Right lobe of liver (tissue), 4 donors: ENCODE results near the gene LACTBL1.

Experiments
- CTCF ChIP-seq, 4 donors: fragments of 200-600 bp in 3 of 4; fragments of 450-650 bp in 1 of 4; IDR thresholded peaks; one replicate each; pipeline versions ENCODE4 v1.5.1 to v1.8.0; 2016 to 2022; ENCODE audit warnings: antibody characterized with exemption in 4 of 4, mild to moderate bottlenecking in 2 of 4
- POLR2A ChIP-seq: fragments of 450-650 bp; IDR thresholded peaks from one replicate; pipeline ENCODE4 v1.6.1; 2017; ENCODE audit warnings: antibody characterized with exemption, mild to moderate bottlenecking
- donor health status: DM: no; HTN: no; CAD: no.
- donor health status: DM: no; HTN: no; CAD: no.
- donor health status: DM: no; HTN: yes; CAD: no.

- TF ChIP-seq POLR2A (no peak), CTCF (IDR thresholded peaks at IDR 0.05) (no peak)
Observed at GRCh38 chr1:22957066-22957465, 15.6 kb downstream of the LACTBL1 start.
